ENCODE data around the gene IL27RA. TPM values are rescaled to one million over a fixed set of nuclear protein-coding genes. Genes with fewer than 3 reads are reported as not detected.
A peak's percentile ranks its signal among the peaks of the same experiment; 100 is the strongest.

IL27RA gene
- total RNA-seq, 4 donors from 2014 or later: 4.5 to 12.8 (median 6.3) TPM

- DNase-seq (ENCODE audit: low spot score) (no peak), ATAC-seq (ENCODE audit: low FRiP score) (no peak)
- no peak for TF ChIP-seq CTCF (IDR thresholded peaks at IDR 0.05)
Observed at GRCh38 chr19:14062558-14062855, 30.9 kb downstream of the IL27RA start.

- ATAC-seq (ENCODE audit: low FRiP score) (no peak), DNase-seq (ENCODE audit: low spot score) (no peak)
- TF ChIP-seq CTCF (IDR thresholded peaks at IDR 0.05): no peak
Observed at GRCh38 chr19:14063105-14063504, 31.5 kb downstream of the IL27RA start.

GRCh38 chr19:14066134-14066533, 34.6 kb downstream of the IL27RA start:
- TF ChIP-seq CTCF (IDR thresholded peaks at IDR 0.05): no peak
- no peak for ATAC-seq (ENCODE audit: low FRiP score)
- no peak for DNase-seq (ENCODE audit: low spot score)

- DNase-seq (ENCODE audit: low spot score) (no peak), ATAC-seq (ENCODE audit: low FRiP score) (no peak)
- TF ChIP-seq CTCF (IDR thresholded peaks at IDR 0.05): no peak
Observed at GRCh38 chr19:14070268-14071050, 38.9 kb downstream of the IL27RA start.

- ATAC-seq (ENCODE audit: low FRiP score): peak; percentile 24
- no peak for TF ChIP-seq CTCF (IDR thresholded peaks at IDR 0.05)
- no peak for DNase-seq (ENCODE audit: low spot score)
Observed at GRCh38 chr19:14072535-14073260, 41.1 kb downstream of the IL27RA start, which contains the start of gene MISP3. Gene MISP3 (plus strand): TSS chr19:14072786. CDS start chr19:14073310, 524 bp downstream.

GRCh38 chr19:14073261-14073924, 41.8 kb downstream of the IL27RA start:
- TF ChIP-seq CTCF (IDR thresholded peaks at IDR 0.05): peak in 1 of 3 donors; percentile 36
- no peak for DNase-seq (ENCODE audit: low spot score)
- ATAC-seq (ENCODE audit: low FRiP score): peak; percentile 58

Measured in omental fat pad (tissue), 4 donors.